Activated naive CD4-positive, alpha-beta T cell treated with anti-CD3 and anti-CD28 coated beads for 36 hours (primary cell): ENCODE data around the gene NID2. TPM values are rescaled to one million over a fixed set of nuclear protein-coding genes. Genes with fewer than 3 reads are reported as not detected.

Source experiments
- CTCF ChIA-PET: fragments of 350-600 bp; sonication (Branson Sonifier 250); formaldehyde crosslinking; loops from one replicate; lab custom pipeline; 2021; ENCODE audit warnings: antibody characterized with exemption; lab: Charles Lee
- DNase-seq: peaks from one replicate; pipeline ENCODE4 v3.0.0-alpha.2; 2020
- H3K27ac Mint-ChIP-seq: one replicate; pipeline ENCODE4 v1.8.0; 2021; ENCODE audit warnings: mild to moderate bottlenecking, mixed read lengths
- H3K27me3 Mint-ChIP-seq: one replicate; pipeline ENCODE4 v1.8.0; 2021; ENCODE audit warnings: low read depth, mixed read lengths
- H3K36me3 Mint-ChIP-seq: one replicate; pipeline ENCODE4 v1.8.0; 2021; ENCODE audit warnings: low read depth, mixed read lengths
- H3K4me1 Mint-ChIP-seq: one replicate; pipeline ENCODE4 v1.8.0; 2021; ENCODE audit warnings: low read depth, mixed read lengths
- H3K4me3 Mint-ChIP-seq: one replicate; pipeline ENCODE4 v1.8.0; 2021; ENCODE audit warnings: mild to moderate bottlenecking, moderate library complexity, mixed read lengths
- H3K9me3 Mint-ChIP-seq: one replicate; pipeline ENCODE4 v1.8.0; 2021; ENCODE audit warnings: mixed read lengths
- intact Hi-C: fragments of 100-400 bp; cut with micrococcal nuclease; formaldehyde crosslinking; loops from one replicate; pipeline ENCODE4 v1.15.1; 2023
- total RNA-seq, 2 experiments: library from RNA; stranded (reverse); gene quantifications; one replicate each; pipeline ENCODE4 v1.2.3, GENCODE V29; 2021

Gene NID2, protein sequence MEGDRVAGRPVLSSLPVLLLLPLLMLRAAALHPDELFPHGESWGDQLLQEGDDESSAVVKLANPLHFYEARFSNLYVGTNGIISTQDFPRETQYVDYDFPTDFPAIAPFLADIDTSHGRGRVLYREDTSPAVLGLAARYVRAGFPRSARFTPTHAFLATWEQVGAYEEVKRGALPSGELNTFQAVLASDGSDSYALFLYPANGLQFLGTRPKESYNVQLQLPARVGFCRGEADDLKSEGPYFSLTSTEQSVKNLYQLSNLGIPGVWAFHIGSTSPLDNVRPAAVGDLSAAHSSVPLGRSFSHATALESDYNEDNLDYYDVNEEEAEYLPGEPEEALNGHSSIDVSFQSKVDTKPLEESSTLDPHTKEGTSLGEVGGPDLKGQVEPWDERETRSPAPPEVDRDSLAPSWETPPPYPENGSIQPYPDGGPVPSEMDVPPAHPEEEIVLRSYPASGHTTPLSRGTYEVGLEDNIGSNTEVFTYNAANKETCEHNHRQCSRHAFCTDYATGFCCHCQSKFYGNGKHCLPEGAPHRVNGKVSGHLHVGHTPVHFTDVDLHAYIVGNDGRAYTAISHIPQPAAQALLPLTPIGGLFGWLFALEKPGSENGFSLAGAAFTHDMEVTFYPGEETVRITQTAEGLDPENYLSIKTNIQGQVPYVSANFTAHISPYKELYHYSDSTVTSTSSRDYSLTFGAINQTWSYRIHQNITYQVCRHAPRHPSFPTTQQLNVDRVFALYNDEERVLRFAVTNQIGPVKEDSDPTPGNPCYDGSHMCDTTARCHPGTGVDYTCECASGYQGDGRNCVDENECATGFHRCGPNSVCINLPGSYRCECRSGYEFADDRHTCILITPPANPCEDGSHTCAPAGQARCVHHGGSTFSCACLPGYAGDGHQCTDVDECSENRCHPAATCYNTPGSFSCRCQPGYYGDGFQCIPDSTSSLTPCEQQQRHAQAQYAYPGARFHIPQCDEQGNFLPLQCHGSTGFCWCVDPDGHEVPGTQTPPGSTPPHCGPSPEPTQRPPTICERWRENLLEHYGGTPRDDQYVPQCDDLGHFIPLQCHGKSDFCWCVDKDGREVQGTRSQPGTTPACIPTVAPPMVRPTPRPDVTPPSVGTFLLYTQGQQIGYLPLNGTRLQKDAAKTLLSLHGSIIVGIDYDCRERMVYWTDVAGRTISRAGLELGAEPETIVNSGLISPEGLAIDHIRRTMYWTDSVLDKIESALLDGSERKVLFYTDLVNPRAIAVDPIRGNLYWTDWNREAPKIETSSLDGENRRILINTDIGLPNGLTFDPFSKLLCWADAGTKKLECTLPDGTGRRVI (N-terminal part only)
- total RNA-seq: not detected

DNA sequence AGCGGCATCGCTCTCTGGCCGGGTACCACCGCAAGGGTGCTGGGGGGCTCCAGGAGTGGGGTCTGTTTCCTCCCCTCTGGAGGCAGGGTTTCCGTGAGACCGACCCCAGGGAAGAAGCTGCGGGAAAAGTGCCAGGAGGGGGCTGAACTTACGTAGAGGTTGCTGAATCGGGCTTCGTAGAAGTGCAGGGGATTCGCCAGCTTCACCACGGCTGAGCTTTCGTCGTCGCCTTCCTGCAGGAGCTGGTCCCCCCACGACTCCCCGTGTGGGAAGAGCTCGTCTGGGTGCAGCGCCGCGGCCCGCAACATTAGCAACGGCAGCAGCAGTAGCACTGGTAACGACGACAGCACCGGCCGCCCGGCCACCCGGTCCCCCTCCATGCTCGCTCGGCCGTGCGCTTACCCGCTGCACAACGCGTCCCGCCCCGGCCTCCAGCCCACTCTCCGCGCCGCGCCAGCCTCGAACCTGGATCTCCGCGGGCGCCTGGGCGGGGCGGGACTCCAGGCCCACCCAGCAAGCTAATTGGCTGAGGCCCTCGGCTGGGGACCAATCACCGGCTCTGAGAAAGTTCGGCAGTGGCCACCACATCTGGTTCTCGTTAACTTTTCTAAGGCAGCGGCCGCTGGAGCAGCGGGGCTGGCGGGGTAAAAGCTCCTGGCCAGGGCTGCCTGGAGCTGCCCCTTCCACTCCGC, at the start of gene NID2:
Gene NID2, minus strand, starts transcription at position 445 of the 692 bp plus-strand sequence. Its CDS starts 65 bp downstream, at position 380.
- no peaks in the 10 kb centered on the region for H3K9me3 Mint-ChIP-seq
- peaks cover 47% of the 10 kb centered on the region for H3K27me3 Mint-ChIP-seq
- CTCF ChIA-PET: interaction anchor here (1.0 to 1.3 kb wide), 2 partner anchors 11 to 34 kb away, joined by 3 to 8 read pairs; no protein-coding TSS in a partner anchor
- H3K27ac Mint-ChIP-seq: no peak within 1 kb of the TSS
- DNase-seq: peak; percentile 26
- H3K4me1 Mint-ChIP-seq: peaks cover 25% of the 10 kb centered on the region
- peak within 1 kb of the TSS; percentile 63 for H3K4me3 Mint-ChIP-seq
- intact Hi-C loops: no loop called here
- H3K36me3 Mint-ChIP-seq: no peaks in the 10 kb centered on the region

DNA sequence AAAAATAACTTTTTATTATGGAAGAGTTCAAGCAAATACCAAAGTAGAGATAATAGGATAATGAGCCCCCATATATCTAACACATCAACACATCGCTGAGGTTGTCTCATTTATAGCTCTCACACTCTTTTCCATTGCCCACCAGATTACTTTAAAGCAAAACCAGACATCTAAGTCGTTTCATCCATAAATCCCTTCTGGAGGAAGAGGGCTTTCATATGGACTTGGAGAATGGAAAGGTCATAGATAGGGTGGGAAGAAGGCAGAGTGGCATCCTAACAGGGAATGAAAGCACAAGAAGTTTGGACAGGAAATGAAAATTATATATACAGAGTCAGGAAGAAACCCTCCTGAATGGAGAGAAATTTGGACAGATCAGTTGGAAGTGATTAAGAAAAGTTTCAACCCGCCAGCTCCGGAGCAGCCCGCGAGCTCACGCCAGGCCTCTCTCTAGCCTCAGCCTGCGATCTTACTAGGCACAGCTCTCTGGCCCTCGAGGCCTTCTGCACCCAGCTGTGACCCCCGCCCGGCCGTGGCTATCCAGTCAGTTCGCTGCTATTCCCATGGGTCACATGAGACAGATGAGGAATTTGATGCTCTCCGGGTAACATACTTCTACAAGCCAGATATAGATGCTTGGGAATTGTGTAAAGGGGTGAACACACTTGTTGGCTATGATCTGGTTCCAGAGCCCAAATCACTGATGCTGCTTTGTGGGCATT, 48.4 kb upstream of the NID2 start:
- intact Hi-C loops: no loop called here
- Mint-ChIP-seq H3K36me3 (no peaks in the 10 kb centered on the region), H3K27me3 (no peaks in the 10 kb centered on the region), H3K4me3 (no peak overlapping the region), H3K4me1 (no peaks in the 10 kb centered on the region), H3K27ac (no peak overlapping the region), H3K9me3 (no peaks in the 10 kb centered on the region)
- no peak for DNase-seq
- CTCF ChIA-PET: no interaction called here

DNA sequence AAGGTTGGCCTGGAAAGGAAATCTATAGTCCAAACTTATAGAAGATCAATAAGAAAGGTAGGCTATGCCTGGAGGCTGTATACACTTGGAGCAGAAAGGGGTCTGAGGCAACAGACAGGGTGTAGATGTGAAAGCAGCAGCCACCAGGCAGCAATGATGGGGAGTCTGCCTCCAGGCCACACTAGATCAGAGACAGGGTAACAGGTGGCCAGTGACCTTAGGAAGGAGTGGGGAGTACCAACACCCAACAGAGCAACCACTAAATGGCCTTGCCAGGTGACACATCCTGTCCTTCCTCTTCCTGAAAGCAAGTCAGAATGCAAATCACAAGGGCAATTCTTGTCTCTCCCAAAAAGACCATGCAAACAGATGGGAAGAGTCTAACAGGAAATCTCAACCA, 46.4 kb upstream of the NID2 start:
- intact Hi-C loops: no loop called here
- CTCF ChIA-PET: no interaction called here
- Mint-ChIP-seq H3K27ac (no peak overlapping the region), H3K27me3 (no peaks in the 10 kb centered on the region), H3K36me3 (no peaks in the 10 kb centered on the region), H3K4me3 (no peak overlapping the region), H3K9me3 (no peaks in the 10 kb centered on the region), H3K4me1 (no peaks in the 10 kb centered on the region)
- no peak for DNase-seq

DNA sequence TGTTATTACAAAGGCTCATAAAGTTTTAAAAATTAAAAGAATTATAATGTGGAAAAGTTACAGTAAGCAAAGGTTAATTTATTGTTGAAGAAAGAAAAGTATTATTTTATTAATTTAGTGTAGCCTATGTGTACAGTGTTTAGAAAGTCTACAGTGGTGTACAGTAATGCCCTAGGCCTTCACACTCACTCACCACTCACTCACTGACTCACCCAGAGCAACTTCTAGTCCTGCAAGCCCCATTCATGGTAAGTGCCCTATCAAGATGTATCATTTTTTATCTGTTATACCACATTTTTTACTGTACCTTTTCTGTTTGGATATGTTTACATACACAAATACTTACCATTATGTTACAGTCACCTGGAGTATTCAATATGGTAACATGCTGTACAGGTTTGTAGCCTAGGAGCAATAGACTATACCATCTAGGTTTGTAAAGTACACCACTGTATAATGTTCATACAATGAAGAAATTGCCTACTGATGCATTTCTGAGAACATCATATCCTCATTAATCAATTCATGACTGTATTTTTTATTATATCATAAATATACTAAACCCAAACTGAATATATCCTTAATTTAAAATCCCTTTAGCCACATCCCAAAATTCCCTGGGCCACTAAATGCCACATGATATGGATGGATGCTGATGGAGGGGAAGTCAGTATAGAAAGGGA, 43.6 kb upstream of the NID2 start:
- Mint-ChIP-seq H3K4me3 (no peak overlapping the region), H3K27me3 (no peaks in the 10 kb centered on the region), H3K4me1 (no peaks in the 10 kb centered on the region), H3K36me3 (no peaks in the 10 kb centered on the region), H3K9me3 (no peaks in the 10 kb centered on the region), H3K27ac (no peak overlapping the region)
- no peak for DNase-seq
- CTCF ChIA-PET: no interaction called here
- intact Hi-C loops: no loop called here

DNA sequence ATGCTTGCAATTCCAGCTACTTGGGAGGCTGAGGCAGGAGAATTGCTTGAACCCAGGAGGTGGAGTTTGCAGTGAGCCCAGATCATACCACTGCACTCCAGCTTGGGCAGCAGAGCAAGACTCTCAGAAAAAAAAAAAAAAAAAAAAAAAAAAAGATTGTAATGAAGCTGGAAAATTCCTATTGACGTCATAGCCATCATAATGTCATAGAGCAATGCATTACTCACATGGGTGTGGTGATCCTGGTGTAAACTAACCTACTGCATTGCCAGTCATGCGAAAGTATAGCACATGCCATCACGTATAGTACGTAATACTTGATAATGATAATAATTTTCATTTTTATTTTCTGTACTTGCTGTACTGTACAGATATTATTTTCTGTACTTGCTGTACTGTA, 42.7 kb upstream of the NID2 start:
- Mint-ChIP-seq H3K36me3 (no peaks in the 10 kb centered on the region), H3K4me3 (no peak overlapping the region)
- CTCF ChIA-PET: no interaction called here

DNA sequence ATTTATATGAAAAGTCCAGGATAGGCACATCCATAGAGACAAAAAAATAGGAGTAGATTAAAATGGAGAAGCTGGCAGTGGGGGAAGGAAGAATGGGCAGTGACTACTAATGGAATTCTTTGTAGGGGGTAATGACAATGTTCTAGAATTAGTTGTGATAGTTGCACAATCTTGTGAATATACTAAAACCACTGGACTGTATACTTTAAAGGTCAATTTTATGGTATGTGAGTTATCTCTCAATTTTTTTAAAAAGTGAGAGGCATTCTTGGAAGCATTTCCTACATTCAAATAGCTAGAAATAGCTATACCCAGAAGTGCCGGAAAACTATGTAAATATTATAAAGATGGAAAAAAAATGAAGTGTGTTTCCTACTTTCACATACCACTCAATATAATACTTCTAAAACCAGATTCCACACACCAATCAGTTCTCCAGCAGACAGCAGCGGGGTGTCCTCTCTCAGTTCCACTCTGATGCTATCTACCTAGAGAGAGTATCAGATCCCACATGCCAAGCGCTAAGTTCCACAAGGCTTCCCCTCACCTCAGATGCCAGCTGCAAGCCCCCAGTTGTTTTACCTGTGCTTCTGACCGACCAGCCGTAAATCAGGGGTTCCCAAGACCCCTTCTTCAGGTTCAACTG, 41.7 kb upstream of the NID2 start:
- Mint-ChIP-seq H3K9me3 (no peaks in the 10 kb centered on the region), H3K4me3 (no peak overlapping the region), H3K27ac (no peak overlapping the region), H3K4me1 (no peaks in the 10 kb centered on the region), H3K36me3 (no peaks in the 10 kb centered on the region), H3K27me3 (peaks cover 2% of the 10 kb centered on the region)
- CTCF ChIA-PET: interaction anchor here (0.7 kb wide), 1 partner anchor 115 kb away, joined by 4 read pairs; no protein-coding TSS in a partner anchor
- no peak for DNase-seq
- intact Hi-C loops: no loop called here

More for the DNA sequence above, 42.7 kb upstream of the NID2 start:
- Mint-ChIP-seq H3K9me3 (no peaks in the 10 kb centered on the region), H3K4me1 (no peaks in the 10 kb centered on the region), H3K27ac (no peak overlapping the region), H3K27me3 (peaks cover under 1% of the 10 kb centered on the region)
- no peak for DNase-seq
- intact Hi-C loops: no loop called here

DNA sequence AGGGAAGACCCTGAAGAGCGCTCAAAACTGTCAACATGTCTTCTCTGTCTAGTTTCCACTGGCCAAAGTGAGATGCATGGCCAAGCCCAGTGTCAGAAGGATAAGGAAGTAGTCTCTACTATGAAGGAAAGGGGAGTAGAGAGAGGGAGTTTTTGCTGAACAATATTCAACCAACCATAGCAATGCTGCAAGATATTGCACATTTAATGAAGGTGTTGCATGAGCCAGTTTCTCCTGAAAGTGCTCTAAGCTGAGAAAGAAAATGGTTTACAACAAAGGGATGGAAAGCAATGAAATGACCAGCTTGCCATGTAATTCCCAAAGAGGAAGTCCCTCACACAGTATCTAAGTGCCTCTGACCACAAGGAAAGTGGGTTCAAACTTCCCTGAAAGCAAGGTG, 40.0 kb upstream of the NID2 start:
- H3K4me3 Mint-ChIP-seq: no peak overlapping the region
- H3K4me1 Mint-ChIP-seq: no peaks in the 10 kb centered on the region
- H3K27ac Mint-ChIP-seq: no peak overlapping the region
- H3K27me3 Mint-ChIP-seq: peaks cover 2% of the 10 kb centered on the region
- no peaks in the 10 kb centered on the region for H3K36me3 Mint-ChIP-seq
- no peak for DNase-seq
- no peaks in the 10 kb centered on the region for H3K9me3 Mint-ChIP-seq
- intact Hi-C loops: no loop called here
- CTCF ChIA-PET: interaction anchor here (0.6 to 0.7 kb wide), 2 partner anchors 12 to 66 kb away, joined by 3 to 4 read pairs; no protein-coding TSS in a partner anchor

DNA sequence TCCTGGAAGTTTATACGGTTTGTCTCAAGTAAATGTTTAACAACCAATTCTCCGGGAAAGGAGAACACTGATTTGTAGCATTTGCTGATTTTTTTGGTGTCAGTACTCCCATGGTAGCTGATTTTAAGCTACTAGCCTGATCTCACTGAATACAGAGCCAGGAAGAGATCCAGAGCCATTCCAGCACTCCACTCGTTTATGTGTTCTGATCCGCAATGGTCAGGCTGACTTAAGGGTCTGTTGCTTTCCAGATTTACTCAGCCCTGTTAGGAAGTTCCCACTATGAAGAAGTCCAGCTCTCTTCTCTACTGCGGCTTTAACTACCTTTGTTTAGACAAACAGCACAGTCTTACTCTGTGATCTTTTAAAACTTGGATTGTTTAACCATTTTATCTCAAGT, 38.0 kb upstream of the NID2 start:
- DNase-seq: no peak
- Mint-ChIP-seq H3K9me3 (no peaks in the 10 kb centered on the region), H3K36me3 (no peaks in the 10 kb centered on the region), H3K27ac (no peak overlapping the region), H3K4me3 (no peak overlapping the region), H3K27me3 (peaks cover 2% of the 10 kb centered on the region), H3K4me1 (no peaks in the 10 kb centered on the region)
- CTCF ChIA-PET: no interaction called here
- intact Hi-C loops: no loop called here

DNA sequence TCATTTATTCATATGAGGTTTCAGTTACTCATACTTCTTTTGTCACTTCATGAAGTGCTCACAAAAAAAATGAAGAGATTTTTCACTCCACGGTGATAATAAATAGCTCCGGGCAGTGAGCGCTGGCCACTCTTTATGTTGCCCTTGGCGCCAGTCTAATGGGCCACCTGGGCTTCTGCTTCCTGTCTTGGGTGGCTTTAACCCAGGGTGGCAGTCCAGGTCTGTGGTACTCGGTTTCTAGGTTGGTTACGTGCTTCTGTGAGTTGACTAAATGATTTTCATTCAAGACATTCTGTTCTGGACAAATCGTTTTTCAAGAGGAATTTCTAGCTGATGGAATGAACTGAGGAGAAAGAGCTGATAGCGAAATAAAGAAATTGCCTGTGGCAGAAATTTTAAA, 34.6 kb upstream of the NID2 start:
- H3K27ac Mint-ChIP-seq: no peak overlapping the region
- no peak overlapping the region for H3K4me3 Mint-ChIP-seq
- intact Hi-C loops: no loop called here
- CTCF ChIA-PET: no interaction called here
- peaks cover 2% of the 10 kb centered on the region for H3K27me3 Mint-ChIP-seq
- no peaks in the 10 kb centered on the region for H3K4me1 Mint-ChIP-seq
- H3K9me3 Mint-ChIP-seq: no peaks in the 10 kb centered on the region
- no peak for DNase-seq
- H3K36me3 Mint-ChIP-seq: no peaks in the 10 kb centered on the region

DNA sequence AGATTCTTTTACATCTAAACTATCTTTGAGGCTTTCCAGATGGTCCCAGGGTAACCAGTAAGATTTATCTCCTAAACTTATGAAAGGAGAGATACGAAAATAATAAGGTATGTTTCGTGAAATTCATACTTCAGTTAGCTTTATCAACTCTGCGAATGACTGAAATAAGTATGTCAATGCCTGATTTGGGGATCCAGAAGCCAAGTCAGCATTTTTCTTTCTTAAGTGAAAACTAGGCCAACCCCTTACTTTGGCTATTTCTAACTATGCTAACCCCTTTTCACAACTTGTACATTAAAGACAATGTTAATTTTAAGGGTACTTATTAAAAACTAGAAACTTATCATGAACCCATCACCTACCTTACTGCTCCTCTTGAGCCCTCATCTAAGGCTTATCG, 26.9 kb upstream of the NID2 start:
- Mint-ChIP-seq H3K4me1 (no peaks in the 10 kb centered on the region), H3K36me3 (no peaks in the 10 kb centered on the region), H3K4me3 (no peak overlapping the region), H3K27me3 (peaks cover 5% of the 10 kb centered on the region), H3K9me3 (no peaks in the 10 kb centered on the region), H3K27ac (no peak overlapping the region)
- DNase-seq: no peak
- intact Hi-C loops: no loop called here
- CTCF ChIA-PET: no interaction called here
